ENCODE measurements around the gene UGT1A7.

Gene UGT1A7

GRCh38 chr2:233686928-233687327, 5.2 kb downstream of the UGT1A7 start:
- Histone ChIP-seq H3K4me1 (ENCODE audit: insufficient read depth, low read length, severe bottlenecking) (no peaks in the 10 kb centered on the region), H3F3A (ENCODE audit: insufficient read depth, low read length) (no peaks in the 10 kb centered on the region), H3K9me3 (ENCODE audit: low read length) (no peaks in the 10 kb centered on the region), H4K20me1 (ENCODE audit: insufficient read depth, low read length) (no peaks in the 10 kb centered on the region), H3K4me3 (ENCODE audit: low read depth, low read length, poor library complexity, severe bottlenecking) (no peak overlapping the region), H3K4me2 (ENCODE audit: low read length) (no peak overlapping the region), H3K27me3 (ENCODE audit: insufficient read depth, low read length) (no peaks in the 10 kb centered on the region), H3K9me2 (ENCODE audit: low read depth, low read length) (no peaks in the 10 kb centered on the region; the same call in 1 of the 2 replicates), H3K27ac (ENCODE audit: low read depth, low read length, poor library complexity, severe bottlenecking) (no peak overlapping the region), H3K9ac (ENCODE audit: low read length) (no peak overlapping the region), H2AFZ (ENCODE audit: low read length) (no peak overlapping the region), H3K36me3 (ENCODE audit: insufficient read depth, low read length) (no peaks in the 10 kb centered on the region), H3K79me2 (ENCODE audit: insufficient read depth, low read length) (no peaks in the 10 kb centered on the region)
- TF ChIP-seq EZH2 (IDR thresholded peaks at IDR 0.05; ENCODE audit: borderline replicate concordance, low read length) (no peak), CTCF (IDR thresholded peaks at IDR 0.05; ENCODE audit: low read length) (no peak)

- Histone ChIP-seq H3K4me3 (ENCODE audit: low read depth, low read length, poor library complexity, severe bottlenecking) (no peak overlapping the region), H3K27me3 (ENCODE audit: insufficient read depth, low read length) (no peaks in the 10 kb centered on the region), H3K9ac (ENCODE audit: low read length) (no peak overlapping the region), H2AFZ (ENCODE audit: low read length) (no peak overlapping the region), H3K4me2 (ENCODE audit: low read length) (no peak overlapping the region), H3K36me3 (ENCODE audit: insufficient read depth, low read length) (no peaks in the 10 kb centered on the region), H3F3A (ENCODE audit: insufficient read depth, low read length) (no peaks in the 10 kb centered on the region), H3K4me1 (ENCODE audit: insufficient read depth, low read length, severe bottlenecking) (no peaks in the 10 kb centered on the region), H3K9me3 (ENCODE audit: low read length) (no peaks in the 10 kb centered on the region), H3K27ac (ENCODE audit: low read depth, low read length, poor library complexity, severe bottlenecking) (no peak overlapping the region), H3K79me2 (ENCODE audit: insufficient read depth, low read length) (no peaks in the 10 kb centered on the region), H3K9me2 (ENCODE audit: low read depth, low read length) (no peaks in the 10 kb centered on the region; the same call in 1 of the 2 replicates), H4K20me1 (ENCODE audit: insufficient read depth, low read length) (no peaks in the 10 kb centered on the region)
- TF ChIP-seq EZH2 (IDR thresholded peaks at IDR 0.05; ENCODE audit: borderline replicate concordance, low read length) (no peak), CTCF (IDR thresholded peaks at IDR 0.05; ENCODE audit: low read length) (no peak)
These were observed 6.6 kb downstream of the UGT1A7 start for GRCh38 chr2:233688341-233688740.

- Histone ChIP-seq H3K27me3 (ENCODE audit: insufficient read depth, low read length) (no peaks in the 10 kb centered on the region; the same call in 1 of the 2 replicates), H3K4me3 (ENCODE audit: low read depth, low read length, poor library complexity, severe bottlenecking) (no peak overlapping the region), H3K4me1 (ENCODE audit: insufficient read depth, low read length, severe bottlenecking) (no peaks in the 10 kb centered on the region), H3F3A (ENCODE audit: insufficient read depth, low read length) (no peaks in the 10 kb centered on the region), H3K27ac (ENCODE audit: low read depth, low read length, poor library complexity, severe bottlenecking) (no peak overlapping the region), H3K9me2 (ENCODE audit: low read depth, low read length) (no peaks in the 10 kb centered on the region), H3K9ac (ENCODE audit: low read length) (no peak overlapping the region), H3K9me3 (ENCODE audit: low read length) (no peaks in the 10 kb centered on the region), H3K79me2 (ENCODE audit: insufficient read depth, low read length) (no peaks in the 10 kb centered on the region), H4K20me1 (ENCODE audit: insufficient read depth, low read length) (no peaks in the 10 kb centered on the region), H2AFZ (ENCODE audit: low read length) (no peak overlapping the region), H3K36me3 (ENCODE audit: insufficient read depth, low read length) (no peaks in the 10 kb centered on the region), H3K4me2 (ENCODE audit: low read length) (no peak overlapping the region)
- TF ChIP-seq EZH2 (IDR thresholded peaks at IDR 0.05; ENCODE audit: borderline replicate concordance, low read length) (no peak), CTCF (IDR thresholded peaks at IDR 0.05; ENCODE audit: low read length) (no peak)
These were observed 7.3 kb downstream of the UGT1A7 start for GRCh38 chr2:233689031-233689430.
